Fibroblast of peridontal ligament (primary cell): ENCODE measurements around the gene TDRD7.
A peak's percentile ranks its signal among the peaks of the same experiment; 100 is the strongest.
"Not testable (repeated sequence)": the region's sequence is repeated elsewhere in the genome, so short reads cannot be mapped to it uniquely, and the experiment has no call there.

Experiments
- DNase-seq: peaks from one replicate; pipeline ENCODE4 v3.0.0-alpha.2; 2010; ENCODE audit errors: extremely low read depth

TDRD7 gene

GRCh38 chr9:97427885-97428284, 16.0 kb downstream of the TDRD7 start:
- DNase-seq, result no peak

GRCh38 chr9:97430316-97431043, 18.6 kb downstream of the TDRD7 start:
- no peak for DNase-seq

GRCh38 chr9:97431044-97431441, 19.1 kb downstream of the TDRD7 start:
- DNase-seq, result no peak

- DNase-seq, result no peak
Measured at GRCh38 chr9:97431549-97432143, 19.8 kb downstream of the TDRD7 start.

- DNase-seq, result no peak
Measured at GRCh38 chr9:97437051-97437600, 25.2 kb downstream of the TDRD7 start.

GRCh38 chr9:97438257-97438656, 26.4 kb downstream of the TDRD7 start:
- no peak for DNase-seq

- DNase-seq, result peak; percentile 17
Measured at GRCh38 chr9:97438666-97439065, 26.8 kb downstream of the TDRD7 start.

GRCh38 chr9:97440160-97440559, 28.3 kb downstream of the TDRD7 start:
- DNase-seq, result no peak

- DNase-seq, result no peak
Measured at GRCh38 chr9:97441729-97442128, 29.8 kb downstream of the TDRD7 start.

GRCh38 chr9:97445119-97445701, 33.3 kb downstream of the TDRD7 start:
- DNase-seq, result no peak

- no peak for DNase-seq
Measured at GRCh38 chr9:97447001-97447400, 35.1 kb downstream of the TDRD7 start.

GRCh38 chr9:97453573-97453972, 41.7 kb downstream of the TDRD7 start:
- DNase-seq, result not testable (repeated sequence)

GRCh38 chr9:97456841-97457240, 44.9 kb downstream of the TDRD7 start:
- not testable (repeated sequence) for DNase-seq

GRCh38 chr9:97459326-97459725, 47.4 kb downstream of the TDRD7 start:
- DNase-seq, result no peak

GRCh38 chr9:97462159-97462558, 50.3 kb downstream of the TDRD7 start:
- DNase-seq, result no peak

- DNase-seq, result no peak
Measured at GRCh38 chr9:97462914-97463313, 51.0 kb downstream of the TDRD7 start.

GRCh38 chr9:97468658-97469448, 57.0 kb downstream of the TDRD7 start:
- peak; percentile 66 for DNase-seq

GRCh38 chr9:97470076-97470475, 58.2 kb downstream of the TDRD7 start:
- no peak for DNase-seq

- no peak for DNase-seq
Measured at GRCh38 chr9:97473717-97474116, 61.8 kb downstream of the TDRD7 start.

- DNase-seq, result no peak
Measured at GRCh38 chr9:97474372-97474925, 62.6 kb downstream of the TDRD7 start.

GRCh38 chr9:97475059-97475458, 63.2 kb downstream of the TDRD7 start:
- no peak for DNase-seq
